IMR-90 (cell line): ENCODE data around the gene GPSM3. TPM values are rescaled to one million over a fixed set of nuclear protein-coding genes. Genes with fewer than 3 reads are reported as not detected.
A peak's percentile ranks its signal among the peaks of the same experiment; 100 is the strongest.

ENCODE experiments used
- ATAC-seq: fragments of 200-7000 bp; cut with Tn5 transposase; 2 replicates; pipeline ENCODE4 v1.9.1; 2020; ENCODE audit warnings: low read depth, mild to moderate bottlenecking, moderate library complexity
- BruUV-seq: library from RNA; stranded (reverse); fragments of 400-500 nt; replicated peaks from 2 replicates; lab custom pipeline; 2021; lab: Mats Ljungman, UMichigan
- CTCF ChIA-PET: fragments of 300-600 bp; formaldehyde crosslinking; extraction: SDS; loops from one replicate; lab custom pipeline; 2021; ENCODE audit warnings: antibody characterized with exemption; lab: Yijun Ruan, JAX
- POLR2A ChIA-PET: fragments of 300-600 bp; sonication (Branson Sonifier 250); formaldehyde crosslinking; loops from one replicate; lab custom pipeline; 2022; ENCODE audit warnings: antibody characterized with exemption; ENCODE audit not compliant: unreplicated experiment; lab: Charles Lee
- DNase-seq: peaks from one replicate; pipeline ENCODE4 v3.0.0; 2013
- H2AFZ ChIP-seq: replicated peaks from 2 replicates; pipeline ENCODE3; 2013; ENCODE audit warnings: low read length, mild to moderate bottlenecking; ENCODE audit not compliant: poor library complexity
- H2AK5ac ChIP-seq: 2 replicates; pipeline ENCODE4 v1.6.1; 2013; ENCODE audit warnings: low read depth, low read length, inconsistent platforms
- H2AK9ac ChIP-seq: replicated peaks from 2 replicates; pipeline ENCODE3; 2013; ENCODE audit warnings: mild to moderate bottlenecking, low read depth, low read length, moderate library complexity; ENCODE audit not compliant: poor library complexity
- H2BK120ac ChIP-seq: 2 replicates; pipeline ENCODE4 v1.6.1; 2013; ENCODE audit warnings: low read depth, low read length, inconsistent platforms
- H2BK15ac ChIP-seq: 3 replicates; pipeline ENCODE4 v1.6.1; 2013; ENCODE audit warnings: low read depth, low read length, inconsistent platforms
- H2BK20ac ChIP-seq: 2 replicates; pipeline ENCODE4 v1.6.1; 2013; ENCODE audit warnings: low read depth, mild to moderate bottlenecking, inconsistent platforms, low read length, moderate library complexity
- H2BK5ac ChIP-seq: 2 replicates; pipeline ENCODE4 v1.6.1; 2013; ENCODE audit warnings: mild to moderate bottlenecking, low read depth, low read length, inconsistent platforms; ENCODE audit not compliant: poor library complexity, severe bottlenecking
- H3K14ac ChIP-seq: replicated peaks from 2 replicates; pipeline ENCODE4 v1.6.1; 2013; ENCODE audit warnings: low read depth, low read length, inconsistent platforms
- H3K18ac ChIP-seq: 2 replicates; pipeline ENCODE4 v1.6.1; 2013; ENCODE audit warnings: low read depth, low read length, control low read depth
- H3K23ac ChIP-seq: 2 replicates; pipeline ENCODE4 v1.6.1; 2013; ENCODE audit warnings: low read depth, low read length, inconsistent platforms
- H3K27ac ChIP-seq: 2 replicates; pipeline ENCODE4 v1.5.1; 2013; ENCODE audit warnings: mild to moderate bottlenecking, control low read depth, low read length; ENCODE audit not compliant: insufficient read depth
- H3K27me3 ChIP-seq: 2 replicates; pipeline ENCODE4 v1.6.1; 2013; ENCODE audit warnings: low read length; ENCODE audit not compliant: control insufficient read depth, insufficient read depth
- H3K36me3 ChIP-seq: 2 replicates; pipeline ENCODE4 v1.6.1; 2013; ENCODE audit warnings: low read length, mixed read lengths; ENCODE audit not compliant: control insufficient read depth, insufficient read depth
- H3K4ac ChIP-seq: 2 replicates; pipeline ENCODE4 v1.6.1; 2013; ENCODE audit warnings: low read depth, low read length, inconsistent platforms
- H3K4me1 ChIP-seq: 2 replicates; pipeline ENCODE4 v1.6.1; 2013; ENCODE audit warnings: low read length, mixed read lengths; ENCODE audit not compliant: control insufficient read depth, insufficient read depth
- H3K4me2 ChIP-seq: 2 replicates; pipeline ENCODE4 v1.6.1; 2013; ENCODE audit warnings: low read depth, mild to moderate bottlenecking, control low read depth, low read length, moderate library complexity
- H3K4me3 ChIP-seq: 2 replicates; pipeline ENCODE4 v1.5.1; 2013; ENCODE audit warnings: low read depth, mild to moderate bottlenecking, control low read depth, low read length, moderate library complexity; ENCODE audit not compliant: insufficient read depth
- H3K56ac ChIP-seq: 2 replicates; pipeline ENCODE4 v1.6.1; 2013; ENCODE audit warnings: low read length, inconsistent platforms; ENCODE audit not compliant: insufficient read depth; ENCODE audit errors: extremely low read depth
- H3K79me1 ChIP-seq, 2 experiments: 2 replicates each; pipeline ENCODE4 v1.6.1; 2013; ENCODE audit warnings: low read length in 2 of 2, inconsistent platforms in 1 of 2, low read depth in 1 of 2
- H3K9ac ChIP-seq: 2 replicates; pipeline ENCODE4 v1.6.1; 2013; ENCODE audit warnings: low read depth, low read length, control low read depth
- H3K9me1 ChIP-seq: 2 replicates; pipeline ENCODE4 v1.6.1; 2013; ENCODE audit warnings: low read length, inconsistent platforms; ENCODE audit not compliant: insufficient read depth
- H3K9me3 ChIP-seq: 2 replicates; pipeline ENCODE4 v1.6.1; 2013; ENCODE audit warnings: low read length; ENCODE audit not compliant: control insufficient read depth, insufficient read depth
- H4K20me1 ChIP-seq: 2 replicates; pipeline ENCODE4 v1.6.1; 2013; ENCODE audit warnings: low read length, inconsistent platforms; ENCODE audit not compliant: insufficient read depth
- H4K5ac ChIP-seq: 2 replicates; pipeline ENCODE4 v1.6.1; 2013; ENCODE audit warnings: mild to moderate bottlenecking, low read depth, low read length, control low read depth
- H4K8ac ChIP-seq, 2 experiments: 2 replicates each; pipeline ENCODE4 v1.6.1; 2013; ENCODE audit warnings: low read depth in 2 of 2, low read length in 2 of 2, control low read depth in 1 of 2, inconsistent platforms in 1 of 2
- H4K91ac ChIP-seq: 2 replicates; pipeline ENCODE4 v1.6.1; 2013; ENCODE audit warnings: low read depth, low read length, inconsistent platforms; ENCODE audit not compliant: insufficient read depth
- BHLHE40 ChIP-seq: fragments of 150-350 bp; IDR thresholded peaks from 2 replicates; pipeline ENCODE4 v1.6.1; 2016; ENCODE audit warnings: mild to moderate bottlenecking, low read depth, low read length
- CEBPB ChIP-seq: IDR thresholded peaks from 2 replicates; pipeline ENCODE4 v1.6.1; 2012; ENCODE audit warnings: low read depth, low read length, improper control_type of control experiment
- CHD1 ChIP-seq: IDR thresholded peaks from 2 replicates; pipeline ENCODE4 v1.6.1; 2012; ENCODE audit warnings: low read depth, low read length, improper control_type of control experiment
- ELK1 ChIP-seq: fragments of 150-350 bp; IDR thresholded peaks from 2 replicates; pipeline ENCODE4 v1.6.1; 2016; ENCODE audit warnings: low read depth, mild to moderate bottlenecking, low read length, moderate library complexity, borderline replicate concordance
- FOS ChIP-seq: fragments of 150-350 bp; IDR thresholded peaks from 2 replicates; pipeline ENCODE4 v1.6.1; 2016; ENCODE audit warnings: low read depth, low read length
- MAFK ChIP-seq: IDR thresholded peaks from 2 replicates; pipeline ENCODE4 v1.6.1; 2012; ENCODE audit warnings: low read depth, low read length, improper control_type of control experiment
- MAZ ChIP-seq: IDR thresholded peaks from 2 replicates; pipeline ENCODE4 v1.6.1; 2012; ENCODE audit warnings: low read depth, mild to moderate bottlenecking, low read length, improper control_type of control experiment, moderate library complexity, borderline replicate concordance
- MXI1 ChIP-seq: IDR thresholded peaks from 2 replicates; pipeline ENCODE4 v1.6.1; 2012; ENCODE audit warnings: low read depth, mild to moderate bottlenecking, low read length, moderate library complexity, borderline replicate concordance
- NFE2L2 ChIP-seq: fragments of 150-350 bp; IDR thresholded peaks from 2 replicates; pipeline ENCODE4 v1.6.1; 2016; ENCODE audit warnings: low read depth, mild to moderate bottlenecking, low read length
- POLR2A ChIP-seq: IDR thresholded peaks from 2 replicates; pipeline ENCODE4 v1.6.1; 2012; ENCODE audit warnings: mild to moderate bottlenecking, low read depth, low read length
- RAD21 ChIP-seq: IDR thresholded peaks from 2 replicates; pipeline ENCODE4 v1.6.1; 2012; ENCODE audit warnings: low read length, improper control_type of control experiment
- RCOR1 ChIP-seq: IDR thresholded peaks from 2 replicates; pipeline ENCODE4 v1.6.1; 2012; ENCODE audit warnings: mild to moderate bottlenecking, low read length, improper control_type of control experiment; ENCODE audit not compliant: insufficient replicate concordance
- RFX5 ChIP-seq: IDR thresholded peaks from 2 replicates; pipeline ENCODE4 v1.8.0; 2012; ENCODE audit warnings: low read depth, mild to moderate bottlenecking, low read length, moderate library complexity
- SMC3 ChIP-seq: fragments of 150-350 bp; IDR thresholded peaks from 2 replicates; pipeline ENCODE4 v1.6.1; 2016; ENCODE audit warnings: low read depth, mild to moderate bottlenecking, antibody characterized with exemption, low read length, moderate library complexity
- USF2 ChIP-seq: fragments of 150-350 bp; IDR thresholded peaks from 2 replicates; pipeline ENCODE4 v1.6.1; 2017; ENCODE audit warnings: mild to moderate bottlenecking, antibody characterized with exemption, low read length, low read depth
- WGBS, 2 experiments: methylation state at CpG; one replicate each; pipeline versions ENCODE4 v1.1.5 to v1.1.7; 2013; ENCODE audit warnings: missing lambda C conversion rate in 2 of 2; ENCODE audit not compliant: insufficient read length in 1 of 2; ENCODE audit errors: extremely low coverage in 2 of 2; 5-methylcytosine and 5-hydroxymethylcytosine counted together
- dilution Hi-C: fragments of 300-500 bp; cut with HindIII; formaldehyde crosslinking; loops from one replicate; pipeline ENCODE4 v1.14.3; 2018; ENCODE audit warnings: low sequenced_read_pairs; ENCODE audit not compliant: unreplicated experiment
- in situ Hi-C: fragments of 300-500 bp; cut with MboI; formaldehyde crosslinking; loops from 3 replicates; pipeline ENCODE4 v1.14.3; 2019; ENCODE audit warnings: low sequenced_read_pairs, inconsistent platforms, mixed read lengths
- intact Hi-C: fragments of 100-400 bp; cut with micrococcal nuclease; formaldehyde crosslinking; loops from 2 replicates; pipeline ENCODE4 v1.10.0; 2022
- polyA plus RNA-seq, 3 experiments: library from polyadenylated mRNA; depleted of rRNA; stranded (reverse); fragments of >200 nt; gene quantifications; 2 replicates each; pipeline ENCODE4 v1.2.3, GENCODE V29; 2012; ENCODE audit warnings: low replicate concordance in 1 of 3
- total RNA-seq: library from RNA; depleted of rRNA; stranded (reverse); fragments of >200 nt; gene quantifications from 2 replicates; pipeline ENCODE4 v1.2.3, GENCODE V29; 2012
- TF ChIP-seq, protein P1 (sequence below): conservative IDR thresholded peaks from 2 replicates; pipeline ENCODE4 v1.5.1; 2012; ENCODE audit warnings: mild to moderate bottlenecking, low read depth, low read length, improper control_type of control experiment

Gene GPSM3
- total and polyA plus RNA-seq, 2 of the 4 experiments (the other 2 are of a cell fraction) = 3.0 to 9.8 TPM

GRCh38 chr6:32170294-32170693 is 22.1 kb downstream of the GPSM3 start:
- H4K8ac ChIP-seq = no peak overlapping the region
- peaks cover 31% of the 10 kb centered on the region for H3K9me1 ChIP-seq
- CTCF ChIA-PET = no interaction called here
- no peak overlapping the region for H3K4me2 ChIP-seq
- H2BK5ac ChIP-seq = no peak overlapping the region
- no peaks in the 10 kb centered on the region for H3K9me3 ChIP-seq
- H3K14ac ChIP-seq = no peak overlapping the region
- no peak overlapping the region for H2BK20ac ChIP-seq
- TF ChIP-seq RFX5 (no peak), SMC3 (no peak), RCOR1 (no peak), FOS (no peak), BHLHE40 (no peak), MAFK (no peak), CHD1 (no peak), USF2 (no peak), CEBPB (no peak), NFE2L2 (no peak), MXI1 (no peak), MAZ (no peak), ELK1 (no peak), RAD21 (no peak), POLR2A (no peak)
- TF ChIP-seq, protein P1, sequence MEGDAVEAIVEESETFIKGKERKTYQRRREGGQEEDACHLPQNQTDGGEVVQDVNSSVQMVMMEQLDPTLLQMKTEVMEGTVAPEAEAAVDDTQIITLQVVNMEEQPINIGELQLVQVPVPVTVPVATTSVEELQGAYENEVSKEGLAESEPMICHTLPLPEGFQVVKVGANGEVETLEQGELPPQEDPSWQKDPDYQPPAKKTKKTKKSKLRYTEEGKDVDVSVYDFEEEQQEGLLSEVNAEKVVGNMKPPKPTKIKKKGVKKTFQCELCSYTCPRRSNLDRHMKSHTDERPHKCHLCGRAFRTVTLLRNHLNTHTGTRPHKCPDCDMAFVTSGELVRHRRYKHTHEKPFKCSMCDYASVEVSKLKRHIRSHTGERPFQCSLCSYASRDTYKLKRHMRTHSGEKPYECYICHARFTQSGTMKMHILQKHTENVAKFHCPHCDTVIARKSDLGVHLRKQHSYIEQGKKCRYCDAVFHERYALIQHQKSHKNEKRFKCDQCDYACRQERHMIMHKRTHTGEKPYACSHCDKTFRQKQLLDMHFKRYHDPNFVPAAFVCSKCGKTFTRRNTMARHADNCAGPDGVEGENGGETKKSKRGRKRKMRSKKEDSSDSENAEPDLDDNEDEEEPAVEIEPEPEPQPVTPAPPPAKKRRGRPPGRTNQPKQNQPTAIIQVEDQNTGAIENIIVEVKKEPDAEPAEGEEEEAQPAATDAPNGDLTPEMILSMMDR = no peak
- in situ Hi-C loops (loop anchor here (10.0 kb wide), 1 partner anchor 195 kb away; the partner anchor contains the start of gene DXO), intact Hi-C loops (no loop called here), dilution Hi-C loops (no loop called here)
- no peak overlapping the region for H3K56ac ChIP-seq
- no TSS peak for BruUV-seq
- ATAC-seq (no peak), DNase-seq (no peak)
- H3K23ac ChIP-seq = no peak overlapping the region
- H2BK15ac ChIP-seq = no peak overlapping the region
- H3K27me3 ChIP-seq = no peaks in the 10 kb centered on the region
- H3K27ac ChIP-seq = no peak overlapping the region
- peaks cover 50% of the 10 kb centered on the region for H3K36me3 ChIP-seq
- WGBS, 2 experiments = no CpG with 5 or more reads among the region's 11 CpGs
- no peak overlapping the region for H2AK5ac ChIP-seq
- H2BK120ac ChIP-seq = no peak overlapping the region
- H4K91ac ChIP-seq = no peak overlapping the region
- H4K5ac ChIP-seq = no peak overlapping the region
- H3K18ac ChIP-seq = no peak overlapping the region
- no peak overlapping the region for H3K4me3 ChIP-seq
- H3K79me1 ChIP-seq = peaks cover 26 to 51% of the 10 kb centered on the region in 2 experiments; a peak in 3 of 4 replicates
- peaks cover 4% of the 10 kb centered on the region for H3K4me1 ChIP-seq
- POLR2A ChIA-PET = no interaction called here
- no peaks in the 10 kb centered on the region for H4K20me1 ChIP-seq
- H2AFZ ChIP-seq = no peak overlapping the region
- no peak overlapping the region for H3K9ac ChIP-seq
- peak overlapping the region; percentile 23 for H2AK9ac ChIP-seq
- no peak overlapping the region for H3K4ac ChIP-seq
